GM21447 (cell line): ENCODE results near the gene NDUFAF8.

Experiments
- ATAC-seq: cut with Tn5 transposase; IDR thresholded peaks from one replicate; pipeline ENCODE4 v1.9.1; 2021; ENCODE audit not compliant: unreplicated experiment

Gene NDUFAF8

DNA sequence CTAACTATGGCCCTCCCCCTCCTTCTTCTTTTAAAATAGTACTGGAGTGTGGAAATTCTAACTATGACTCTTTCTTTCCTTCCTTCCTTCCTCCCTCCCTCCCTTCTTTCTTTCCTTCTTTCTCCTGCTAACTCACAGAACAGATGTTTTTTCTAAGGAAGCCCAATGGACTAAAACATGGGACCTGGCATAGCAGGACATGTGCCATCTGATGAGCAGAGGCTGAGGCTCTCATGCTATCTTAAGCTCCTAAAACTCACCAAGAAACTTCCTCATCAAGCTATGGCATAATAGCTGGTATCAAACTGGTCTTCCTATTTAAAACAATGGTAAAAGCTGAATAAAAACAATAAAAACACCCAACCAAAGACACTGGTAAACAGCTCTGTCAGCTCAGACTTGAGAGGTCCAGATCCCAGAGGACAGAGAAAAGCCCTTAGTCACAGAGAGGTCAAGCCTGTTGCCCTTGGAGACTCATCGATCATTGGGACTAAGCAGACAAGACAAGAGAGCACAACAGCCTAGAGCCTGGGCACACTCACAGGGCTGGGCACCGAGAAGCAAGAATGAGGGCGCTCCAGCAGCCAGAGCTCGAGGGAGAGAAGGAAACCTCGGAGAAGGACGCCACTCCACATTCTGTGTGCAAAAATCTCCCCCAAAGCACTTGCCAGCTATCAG lies 28.4 kb downstream of the NDUFAF8 start:
- ATAC-seq, result no peak

DNA sequence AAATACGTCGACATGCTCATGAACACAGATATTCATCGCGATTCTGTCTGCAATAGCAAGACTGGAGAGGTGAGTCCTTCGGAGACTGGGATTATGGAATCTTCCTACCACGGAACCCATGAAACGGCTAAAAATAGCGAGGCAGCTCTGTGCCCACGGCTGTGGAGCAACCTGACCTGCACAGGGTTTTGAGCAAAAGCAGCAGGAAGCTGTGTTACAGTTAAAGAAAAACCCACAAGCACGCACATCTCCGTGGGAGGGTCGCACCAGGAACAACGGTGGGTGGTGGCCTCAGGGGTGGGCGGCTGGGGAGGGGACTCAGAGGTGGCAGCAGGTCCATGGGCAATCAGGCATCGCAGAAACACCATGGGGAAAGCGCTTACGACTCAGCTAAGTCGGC lies 31.2 kb downstream of the NDUFAF8 start:
- no peak for ATAC-seq

GRCh38 chr17:81271226-81271625 lies 32.1 kb downstream of the NDUFAF8 start:
- no peak for ATAC-seq

DNA sequence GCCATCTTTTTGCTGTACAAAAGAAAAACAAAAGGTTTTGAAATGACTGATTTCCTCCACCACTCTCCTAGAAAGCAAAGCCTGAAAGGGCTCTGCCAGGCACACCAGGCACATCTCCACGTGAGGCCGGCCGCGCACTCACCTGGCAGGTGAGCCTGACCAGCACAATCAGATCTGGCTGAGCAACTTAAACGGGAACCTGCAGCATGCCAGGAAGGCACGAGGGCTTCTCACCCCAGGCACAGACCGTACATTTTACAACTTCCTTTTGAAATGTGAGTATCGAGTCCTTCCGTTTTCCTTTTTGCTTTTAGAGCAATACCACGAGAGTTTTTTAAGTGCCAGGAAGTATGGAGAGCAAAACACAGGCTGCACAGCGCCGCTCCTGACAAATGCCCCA lies 33.5 kb downstream of the NDUFAF8 start:
- ATAC-seq, result no peak

DNA sequence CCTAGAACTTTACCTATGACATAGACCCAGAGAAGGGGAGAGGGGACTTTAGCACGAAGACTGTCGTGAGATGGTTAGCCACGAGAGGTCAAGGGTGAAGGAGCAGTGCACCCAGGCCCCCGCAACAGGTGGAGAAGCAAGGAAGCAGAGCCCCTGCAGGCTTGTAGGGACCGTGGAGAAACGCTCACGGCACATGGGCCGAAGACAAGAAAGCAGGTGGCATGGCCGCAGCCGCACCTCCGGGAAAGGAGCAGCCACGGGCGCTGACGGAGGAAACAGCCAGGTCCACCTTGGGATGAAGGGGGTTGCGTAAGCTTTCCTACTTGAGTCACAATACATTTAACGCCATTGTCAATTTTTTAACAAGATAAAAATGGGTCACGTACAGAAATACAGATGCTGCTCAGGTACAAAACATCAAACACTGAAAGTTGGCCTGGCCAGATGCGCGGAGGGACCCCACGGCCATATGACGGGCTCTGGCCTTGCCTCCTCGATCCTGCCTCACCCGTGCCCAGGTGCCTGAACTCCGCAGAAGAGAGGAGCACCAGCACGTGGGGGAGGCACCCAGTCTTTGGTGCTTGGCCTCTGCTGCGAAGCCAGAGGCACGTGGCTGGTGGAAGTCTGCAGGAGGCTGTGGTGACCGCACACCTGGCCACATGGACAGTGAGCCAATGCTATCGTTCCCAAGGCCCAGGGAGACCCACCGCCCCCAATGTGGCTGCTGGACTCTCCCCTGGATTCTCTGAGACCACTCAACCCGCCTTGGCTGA lies 34.8 kb downstream of the NDUFAF8 start:
- ATAC-seq, result no peak

DNA sequence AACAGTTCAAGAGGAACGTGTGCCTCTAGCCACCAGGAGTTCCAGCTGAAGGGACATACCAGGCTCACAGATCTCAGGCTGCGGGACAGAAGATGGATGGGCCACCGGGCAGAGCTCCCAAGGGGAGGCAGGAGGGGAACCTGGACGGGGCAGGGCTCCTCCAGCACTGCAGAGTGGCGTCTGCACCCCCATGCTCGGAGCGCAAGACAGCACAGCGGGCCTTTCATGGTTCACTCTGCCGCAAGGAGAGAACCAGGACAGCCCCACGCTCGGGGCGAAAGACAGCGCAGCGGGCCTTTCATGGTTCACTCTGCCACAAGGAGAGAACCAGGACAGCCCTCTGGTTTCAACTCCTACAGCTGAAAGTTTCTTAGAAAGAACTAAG lies 35.3 kb downstream of the NDUFAF8 start:
- no peak for ATAC-seq

DNA sequence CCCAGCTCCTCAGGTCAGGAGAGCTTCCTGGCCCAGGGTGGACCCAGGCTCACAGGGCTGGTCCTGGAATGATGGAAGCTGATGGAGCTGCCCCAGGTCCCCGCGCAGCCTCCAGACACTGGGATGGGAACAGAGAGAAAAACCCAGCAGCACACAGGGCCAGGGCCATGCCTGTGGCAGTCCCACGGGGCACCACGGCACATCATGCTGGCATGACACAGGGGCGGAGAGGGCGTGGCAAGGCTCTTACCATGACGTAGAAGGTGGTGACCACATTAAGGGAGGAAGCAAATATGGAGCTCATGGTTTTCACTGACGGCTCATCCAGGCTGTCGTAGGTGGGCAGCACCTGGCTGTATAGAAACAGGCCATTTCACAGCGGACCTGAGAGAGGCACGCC lies 37.7 kb downstream of the NDUFAF8 start:
- no peak for ATAC-seq

GRCh38 chr17:81277421-81277820 lies 38.3 kb downstream of the NDUFAF8 start:
- ATAC-seq, result no peak

DNA sequence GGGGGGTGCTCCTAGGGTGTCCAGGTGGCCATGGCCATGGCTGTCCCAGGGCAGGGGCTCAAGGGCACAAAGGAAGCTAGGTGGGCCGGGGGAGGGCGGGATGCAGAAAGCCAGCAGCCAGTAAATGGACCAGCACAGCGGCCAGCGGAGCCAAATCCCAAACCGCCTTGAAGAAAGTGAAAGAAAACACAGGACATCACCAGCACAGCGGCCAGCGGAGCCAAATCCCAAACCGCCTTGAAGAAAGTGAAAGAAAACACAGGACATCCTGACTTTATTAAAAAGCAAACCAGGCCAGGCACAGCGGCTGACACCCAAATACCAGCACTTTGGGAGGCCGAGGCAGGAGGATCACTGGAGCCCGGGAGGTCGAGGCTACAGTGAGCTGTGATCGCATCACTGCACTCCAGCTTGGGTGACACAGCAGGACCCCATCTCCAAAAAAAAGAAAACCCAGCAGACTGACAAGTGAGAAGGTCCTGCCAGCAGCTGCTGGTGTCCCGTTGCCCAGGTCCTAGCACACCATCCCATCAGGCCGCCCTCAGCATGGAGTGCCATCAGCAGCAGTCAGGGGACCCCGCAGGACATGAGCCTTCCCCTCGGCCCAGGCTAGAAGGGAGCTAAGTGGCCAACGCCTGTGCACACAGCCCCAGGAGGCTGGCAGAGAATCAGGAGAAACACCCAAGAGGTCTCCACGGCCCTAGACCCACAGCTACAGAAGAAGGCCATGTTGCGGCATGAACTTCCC lies 39.0 kb downstream of the NDUFAF8 start:
- no peak for ATAC-seq

DNA sequence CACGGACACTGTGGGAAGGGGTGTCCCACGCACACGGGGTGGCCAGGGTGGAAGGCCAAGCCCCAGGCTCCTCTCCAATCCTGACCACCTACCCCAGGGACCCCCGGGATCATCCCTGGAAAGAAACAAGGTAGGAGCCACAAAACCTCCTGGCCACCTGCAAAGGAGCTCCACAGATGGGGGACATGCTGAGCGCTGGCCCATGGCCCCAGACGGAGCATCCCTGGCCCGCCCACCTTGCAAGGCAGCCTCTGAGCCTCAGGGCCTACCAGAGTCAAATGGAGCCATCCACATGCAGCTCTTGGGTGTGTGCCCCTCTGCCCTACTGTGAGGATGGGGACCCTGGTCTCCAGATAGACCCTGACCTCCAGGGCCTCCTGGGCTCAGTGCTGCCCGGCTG lies 39.7 kb downstream of the NDUFAF8 start:
- ATAC-seq, result no peak

GRCh38 chr17:81279278-81280275 lies 40.5 kb downstream of the NDUFAF8 start:
- ATAC-seq, result no peak

- no peak for ATAC-seq
Measured at GRCh38 chr17:81280571-81280970, 41.5 kb downstream of the NDUFAF8 start.

DNA sequence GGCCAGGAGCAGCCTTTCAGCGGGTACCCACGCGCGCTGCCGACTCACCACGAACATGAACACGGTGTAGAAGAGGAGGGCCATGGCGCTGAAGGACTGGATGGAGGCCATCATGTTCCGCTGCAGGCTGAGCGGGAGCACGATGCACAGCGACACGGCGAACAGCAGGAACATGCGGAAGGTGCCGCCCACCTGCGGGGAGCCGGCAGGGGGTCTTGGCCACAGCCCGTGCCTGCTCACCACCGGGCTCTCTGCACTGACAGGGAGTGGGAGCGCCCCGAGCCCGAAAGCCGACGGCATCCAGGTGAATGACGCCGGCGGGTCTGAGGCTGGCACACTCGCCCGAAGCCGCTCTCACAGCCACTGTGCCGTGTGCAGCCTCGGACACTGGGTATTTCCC lies 43.0 kb downstream of the NDUFAF8 start:
- no peak for ATAC-seq

DNA sequence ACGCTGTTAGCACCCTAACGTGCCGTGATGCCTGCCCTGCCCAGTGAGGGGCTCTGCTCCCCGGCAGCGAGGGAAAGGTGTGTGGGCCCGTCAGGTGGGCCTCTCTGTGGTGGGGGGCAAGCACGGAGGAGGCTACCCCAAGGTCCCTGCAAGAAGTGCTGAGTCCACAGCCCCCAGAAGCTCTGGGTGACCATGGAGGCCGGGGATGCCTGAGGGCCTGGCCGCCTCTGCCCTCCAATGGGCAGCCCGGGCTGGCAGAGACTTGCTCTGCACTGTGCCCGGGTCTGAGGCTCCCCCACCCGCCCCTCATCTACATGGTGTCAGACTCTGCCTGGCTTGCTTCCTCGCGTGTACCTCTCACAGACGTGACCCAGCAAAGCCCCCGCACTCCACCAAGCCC lies 43.8 kb downstream of the NDUFAF8 start:
- ATAC-seq, result no peak

DNA sequence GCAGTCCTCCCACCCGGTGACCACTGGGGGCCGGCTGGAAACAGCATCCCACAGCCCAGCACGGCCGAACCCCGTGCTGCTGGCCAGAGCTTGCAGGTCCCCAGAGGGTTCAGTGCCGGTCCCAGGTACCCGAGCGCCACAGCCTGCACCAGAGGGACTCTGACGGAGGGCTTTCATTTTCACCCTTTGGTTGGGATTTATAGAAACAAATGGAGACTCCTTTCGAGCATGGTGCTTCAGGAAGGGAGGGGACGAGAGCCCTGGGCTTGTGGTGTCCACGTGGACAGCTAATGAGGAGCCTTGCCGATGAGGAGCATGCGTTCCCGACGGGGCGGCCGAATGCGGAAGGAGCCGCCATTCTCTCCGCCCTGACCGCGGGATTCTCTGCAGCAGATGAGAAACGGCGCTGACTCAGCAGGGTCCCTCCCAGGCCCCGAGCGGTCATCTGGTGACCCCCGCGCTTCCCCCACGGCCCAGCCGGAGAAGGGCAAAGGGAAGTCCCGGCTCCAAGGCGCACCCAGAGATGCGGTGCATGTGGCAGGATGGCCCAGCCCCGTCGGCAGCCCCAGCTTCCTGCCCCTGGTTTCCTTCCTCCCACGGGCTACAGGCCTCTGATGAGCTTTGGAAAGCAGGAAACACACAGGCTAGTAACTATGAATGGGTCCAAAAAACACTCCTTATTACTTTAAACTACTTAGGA lies 46.2 kb downstream of the NDUFAF8 start:
- ATAC-seq, result no peak

DNA sequence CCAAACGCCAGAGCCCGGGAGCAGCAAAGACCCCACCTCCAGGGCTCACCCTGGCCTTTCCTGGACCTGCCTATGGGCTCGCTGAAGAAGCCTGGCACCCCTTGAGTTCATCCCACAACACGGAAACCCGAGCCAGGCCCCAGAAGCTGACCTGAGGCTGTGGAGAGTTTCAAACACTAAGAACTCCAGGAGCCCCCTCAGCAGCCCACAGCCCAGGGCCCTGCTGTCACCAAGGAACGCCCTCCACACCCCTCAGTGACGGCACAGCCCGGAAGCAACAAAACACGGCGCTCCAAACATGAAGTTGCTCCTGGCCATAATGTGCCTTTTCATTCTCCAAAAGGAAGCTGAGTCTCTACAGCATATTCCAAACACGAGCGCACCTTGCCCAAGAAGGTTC lies 46.8 kb downstream of the NDUFAF8 start:
- ATAC-seq, result no peak

- ATAC-seq, result no peak
Measured at GRCh38 chr17:81286491-81287145, 47.5 kb downstream of the NDUFAF8 start.

DNA sequence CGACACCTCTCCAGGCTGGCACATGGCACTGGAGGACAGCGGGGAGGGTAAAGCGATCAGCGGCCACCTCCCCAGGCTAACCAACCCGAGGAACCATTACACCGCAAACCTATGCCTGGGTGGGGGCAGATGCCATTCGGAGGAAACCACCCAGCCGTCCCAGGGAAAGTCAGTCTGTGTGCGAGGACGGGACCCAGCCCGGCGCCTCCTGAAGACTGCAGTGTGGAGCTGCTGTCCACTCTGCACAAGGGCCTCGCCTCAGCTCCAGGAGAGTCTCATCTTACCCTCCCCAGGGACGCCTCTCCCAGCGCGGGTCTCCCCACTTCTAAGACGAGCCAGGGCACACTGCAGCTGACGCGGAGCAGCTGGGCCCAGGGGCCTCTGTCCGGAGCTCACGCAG lies 48.0 kb downstream of the NDUFAF8 start:
- no peak for ATAC-seq

DNA sequence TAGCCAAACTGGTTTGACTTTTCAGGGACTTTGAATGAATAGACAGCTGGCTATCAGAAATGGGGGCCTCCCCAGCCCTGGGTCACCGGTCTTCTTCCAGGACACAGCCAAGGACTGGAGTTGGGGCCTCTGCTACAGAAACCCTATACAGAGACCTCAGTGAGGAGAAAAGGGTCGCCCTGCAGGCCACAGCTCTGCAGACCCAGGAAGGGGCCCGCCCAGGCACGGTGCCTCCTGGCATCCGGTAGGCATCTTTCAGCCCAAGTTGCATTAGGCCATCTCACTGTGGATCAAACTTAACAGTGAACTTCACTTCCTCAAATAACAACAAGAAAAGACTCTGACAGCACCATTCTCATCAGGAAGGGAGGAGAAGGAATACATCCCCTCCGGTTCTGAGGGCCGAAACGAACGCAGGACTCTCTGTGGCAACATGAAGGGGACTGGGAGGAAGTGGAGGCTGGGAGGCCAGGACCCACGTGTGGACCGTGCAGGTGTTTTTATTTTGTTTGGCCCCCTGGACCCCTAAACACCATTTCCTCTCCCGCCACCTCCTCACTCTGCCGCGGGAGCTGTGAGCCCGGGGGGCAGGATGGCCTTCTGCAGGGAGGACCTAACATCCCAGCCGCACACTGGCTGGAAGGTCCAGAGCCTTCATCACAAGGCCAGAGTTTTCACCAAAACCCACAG lies 48.8 kb downstream of the NDUFAF8 start:
- no peak for ATAC-seq
